ENCODE measurements around the gene NDUFA7.
"Not testable (repeated sequence)": the region's sequence is repeated elsewhere in the genome, so short reads cannot be mapped to it uniquely, and the experiment has no call there.

Gene NDUFA7

GRCh38 chr19:8323781-8324185 lies 2.6 kb upstream of the NDUFA7 start:
- H3K4me3 ChIP-seq, result no peak overlapping the region
- H3K27ac ChIP-seq, result no peak overlapping the region

- Histone ChIP-seq H3K27ac (peak overlapping the region in 9 of 21 experiments; percentile 89 to 98 (median 96)), H3K4me3 (peak overlapping the region; percentile 79 to 98 (median 87))
These were observed 1.4 kb upstream of the NDUFA7 start for GRCh38 chr19:8322638-8322997.

GRCh38 chr19:8321986-8322637 lies 937 bp upstream of the NDUFA7 start:
- Histone ChIP-seq H3K4me3 (peak overlapping the region; percentile 79 to 98 (median 87)), H3K27ac (peak overlapping the region; percentile 88 to 98 (median 94))

GRCh38 chr19:8320564-8321066 lies 560 bp downstream of the NDUFA7 start:
- peak overlapping the region; percentile 79 to 98 (median 87) for H3K4me3 ChIP-seq
- peak overlapping the region; percentile 88 to 98 (median 94) for H3K27ac ChIP-seq

- peak overlapping the region; percentile 79 to 98 (median 87) for H3K4me3 ChIP-seq
- H3K27ac ChIP-seq, result peak overlapping the region in 16 of 21 experiments; percentile 89 to 98 (median 94)
These were observed 1.2 kb downstream of the NDUFA7 start for GRCh38 chr19:8319807-8320520.

- H3K4me3 ChIP-seq, H3K27ac ChIP-seq: not testable (repeated sequence)
These were observed 2.3 kb downstream of the NDUFA7 start for GRCh38 chr19:8318835-8319234.

GRCh38 chr19:8316351-8317125 lies 4.6 kb downstream of the NDUFA7 start:
- H3K27ac ChIP-seq, result no peak overlapping the region
- no peak overlapping the region for H3K4me3 ChIP-seq

GRCh38 chr19:8314981-8315640 lies 6.1 kb downstream of the NDUFA7 start:
- H3K27ac ChIP-seq, H3K4me3 ChIP-seq: not testable (repeated sequence)

GRCh38 chr19:8311461-8312260 lies 9.5 kb downstream of the NDUFA7 start:
- H3K4me3 ChIP-seq, result no peak overlapping the region
- H3K27ac ChIP-seq, result peak overlapping the region in 5 of 21 experiments; percentile 30 to 58 (median 54)

GRCh38 chr19:8310342-8311055 lies 10.7 kb downstream of the NDUFA7 start:
- Histone ChIP-seq H3K4me3 (no peak overlapping the region), H3K27ac (peak overlapping the region in 1 of 21 experiments; percentile 58)

- Histone ChIP-seq H3K27ac (peak overlapping the region in 5 of 21 experiments; percentile 17 to 80 (median 64)), H3K4me3 (peak overlapping the region; percentile 41 to 58 (median 47))
These were observed 12.3 kb downstream of the NDUFA7 start for GRCh38 chr19:8308891-8309291.

GRCh38 chr19:8307965-8308866 lies 13.0 kb downstream of the NDUFA7 start, which contains the start of gene CD320:
Gene CD320 (minus strand): TSS chr19:8308358. CDS start chr19:8308290, 68 bp downstream.
- H3K27ac ChIP-seq, result peak within 1 kb of the TSS in 15 of 21 experiments; percentile 6 to 80 (median 57)
- H3K4me3 ChIP-seq, result peak within 1 kb of the TSS; percentile 41 to 58 (median 47)

- H3K4me3 ChIP-seq, result peak overlapping the region; percentile 41 to 58 (median 47)
- H3K27ac ChIP-seq, result peak overlapping the region in 10 of 21 experiments; percentile 19 to 80 (median 65)
These were observed 13.7 kb downstream of the NDUFA7 start for GRCh38 chr19:8307400-8307964.

GRCh38 chr19:8306235-8307054 lies 14.7 kb downstream of the NDUFA7 start:
- no peak overlapping the region for H3K4me3 ChIP-seq
- H3K27ac ChIP-seq, result peak overlapping the region in 1 of 21 experiments; percentile 18

GRCh38 chr19:8305798-8306197 lies 15.4 kb downstream of the NDUFA7 start:
- Histone ChIP-seq H3K27ac (peak overlapping the region in 1 of 21 experiments; percentile 18), H3K4me3 (no peak overlapping the region)

Measured in skin epidermis (tissue), 12 donors.